DND-41 (cell line): ENCODE results near the gene SNTB2.

ENCODE experiments used
- EZH2 ChIP-seq: IDR thresholded peaks from 3 replicates; pipeline ENCODE4 v1.6.1; 2012; ENCODE audit warnings: borderline replicate concordance, low read depth, mild to moderate bottlenecking, moderate library complexity, low read length, inconsistent platforms; ENCODE audit not compliant: severe bottlenecking
- TF ChIP-seq, protein P1 (sequence below): IDR thresholded peaks from 2 replicates; pipeline ENCODE4 v1.5.1; 2012; ENCODE audit warnings: borderline replicate concordance, low read length, moderate library complexity, mild to moderate bottlenecking; ENCODE audit not compliant: poor library complexity, severe bottlenecking; ENCODE audit errors: extremely low read depth

GRCh38 chr16:69307091-69307490 lies 120.1 kb downstream of the SNTB2 start:
- TF ChIP-seq, protein P1, sequence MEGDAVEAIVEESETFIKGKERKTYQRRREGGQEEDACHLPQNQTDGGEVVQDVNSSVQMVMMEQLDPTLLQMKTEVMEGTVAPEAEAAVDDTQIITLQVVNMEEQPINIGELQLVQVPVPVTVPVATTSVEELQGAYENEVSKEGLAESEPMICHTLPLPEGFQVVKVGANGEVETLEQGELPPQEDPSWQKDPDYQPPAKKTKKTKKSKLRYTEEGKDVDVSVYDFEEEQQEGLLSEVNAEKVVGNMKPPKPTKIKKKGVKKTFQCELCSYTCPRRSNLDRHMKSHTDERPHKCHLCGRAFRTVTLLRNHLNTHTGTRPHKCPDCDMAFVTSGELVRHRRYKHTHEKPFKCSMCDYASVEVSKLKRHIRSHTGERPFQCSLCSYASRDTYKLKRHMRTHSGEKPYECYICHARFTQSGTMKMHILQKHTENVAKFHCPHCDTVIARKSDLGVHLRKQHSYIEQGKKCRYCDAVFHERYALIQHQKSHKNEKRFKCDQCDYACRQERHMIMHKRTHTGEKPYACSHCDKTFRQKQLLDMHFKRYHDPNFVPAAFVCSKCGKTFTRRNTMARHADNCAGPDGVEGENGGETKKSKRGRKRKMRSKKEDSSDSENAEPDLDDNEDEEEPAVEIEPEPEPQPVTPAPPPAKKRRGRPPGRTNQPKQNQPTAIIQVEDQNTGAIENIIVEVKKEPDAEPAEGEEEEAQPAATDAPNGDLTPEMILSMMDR: no peak
- TF ChIP-seq EZH2: no peak
